CD4-positive, alpha-beta T cell (primary cell): Measurements from ENCODE around the gene KIAA1217. TPM values are rescaled to one million over a fixed set of nuclear protein-coding genes. Genes with fewer than 3 reads are reported as not detected.

Experiments used
- ATAC-seq: fragments of 200-7000 bp; cut with Tn5 transposase; one replicate; pipeline ENCODE4 v1.10.0; 2022; ENCODE audit warnings: mild to moderate bottlenecking; ENCODE audit not compliant: poor library complexity
- CTCF ChIA-PET: fragments of 350-600 bp; sonication (Branson Sonifier 250); formaldehyde crosslinking; loops from one replicate; lab custom pipeline; 2021; ENCODE audit warnings: antibody characterized with exemption, inconsistent platforms; lab: Charles Lee
- POLR2A ChIA-PET: fragments of 350-600 bp; sonication (Branson Sonifier 250); formaldehyde crosslinking; loops from one replicate; lab custom pipeline; 2021; ENCODE audit warnings: antibody characterized with exemption, inconsistent platforms; lab: Charles Lee
- DNase-seq, 14 experiments: peaks; one replicate each; pipeline ENCODE4 v3.0.0-alpha.2; 2013 to 2020; ENCODE audit warnings: mixed read lengths in 2 of 14
- H3K27ac ChIP-seq, 2 donors: one replicate each; pipeline versions ENCODE4 v1.5.1 to v1.7.0; 2013; ENCODE audit warnings: low read length in 2 of 2, low read depth in 1 of 2, mild to moderate bottlenecking in 1 of 2
- H3K27me3 ChIP-seq, 2 experiments: 1 replicate in 1 of 2; 2 replicates in 1 of 2; pipeline versions ENCODE4 v1.6.1 to v1.7.0; 2013; ENCODE audit warnings: low read length in 2 of 2, control low read depth in 1 of 2, mild to moderate bottlenecking in 1 of 2, moderate library complexity in 1 of 2; ENCODE audit not compliant: insufficient read depth in 2 of 2, control insufficient read depth in 1 of 2
- H3K36me3 ChIP-seq: one replicate; pipeline ENCODE4 v1.6.1; 2013; ENCODE audit warnings: low read length, control low read depth; ENCODE audit not compliant: insufficient read depth
- H3K4me1 ChIP-seq: one replicate; pipeline ENCODE4 v1.6.1; 2013; ENCODE audit warnings: low read length, control low read depth; ENCODE audit not compliant: insufficient read depth
- H3K4me3 ChIP-seq: one replicate; pipeline ENCODE4 v1.5.1; 2013; ENCODE audit warnings: mild to moderate bottlenecking, low read length, moderate library complexity
- H3K9me3 ChIP-seq, 2 experiments: 1 replicate in 1 of 2; 2 replicates in 1 of 2; pipeline versions ENCODE4 v1.6.1 to v1.7.0; 2013; ENCODE audit warnings: low read length in 2 of 2, mild to moderate bottlenecking in 2 of 2, control low read depth in 1 of 2, moderate library complexity in 1 of 2; ENCODE audit not compliant: control insufficient read depth in 1 of 2, insufficient read depth in 1 of 2
- H3K27ac Mint-ChIP-seq: one replicate; pipeline ENCODE4 v1.8.0; 2020; ENCODE audit warnings: mixed read lengths
- H3K27me3 Mint-ChIP-seq: one replicate; pipeline ENCODE4 v1.8.0; 2021; ENCODE audit warnings: mixed read lengths
- H3K36me3 Mint-ChIP-seq: one replicate; pipeline ENCODE4 v1.8.0; 2021; ENCODE audit warnings: low read depth, mixed read lengths
- H3K4me1 Mint-ChIP-seq: one replicate; pipeline ENCODE4 v1.8.0; 2021; ENCODE audit warnings: low read depth, mixed read lengths
- H3K4me3 Mint-ChIP-seq: one replicate; pipeline ENCODE4 v1.8.0; 2020; ENCODE audit warnings: mild to moderate bottlenecking, mixed read lengths
- H3K9me3 Mint-ChIP-seq: one replicate; pipeline ENCODE4 v1.8.0; 2020; ENCODE audit warnings: mixed read lengths
- intact Hi-C, 2 experiments: fragments of 100-400 bp; cut with DNase I in 1 of 2; cut with micrococcal nuclease in 1 of 2; formaldehyde crosslinking; loops; one replicate each; pipeline versions ENCODE4 v1.15.1 to v1.9.0; 2023 to 2025; cut with DNase I, micrococcal nuclease
- total RNA-seq, 174 experiments: library from RNA in 2 of 174; stranded (reverse) in 2 of 174; gene quantifications; one replicate each; pipeline ENCODE4 v1.2.3 and lab custom pipeline; 2021 to 2026
- TF ChIP-seq, protein P1 (sequence below): fragments of 200-600 bp; IDR thresholded peaks from one replicate; pipeline ENCODE4 v1.8.0; 2022; ENCODE audit warnings: antibody characterized with exemption, mild to moderate bottlenecking

Gene KIAA1217
- total RNA-seq, 2 experiments from 2014 or later, result not detected

DNA sequence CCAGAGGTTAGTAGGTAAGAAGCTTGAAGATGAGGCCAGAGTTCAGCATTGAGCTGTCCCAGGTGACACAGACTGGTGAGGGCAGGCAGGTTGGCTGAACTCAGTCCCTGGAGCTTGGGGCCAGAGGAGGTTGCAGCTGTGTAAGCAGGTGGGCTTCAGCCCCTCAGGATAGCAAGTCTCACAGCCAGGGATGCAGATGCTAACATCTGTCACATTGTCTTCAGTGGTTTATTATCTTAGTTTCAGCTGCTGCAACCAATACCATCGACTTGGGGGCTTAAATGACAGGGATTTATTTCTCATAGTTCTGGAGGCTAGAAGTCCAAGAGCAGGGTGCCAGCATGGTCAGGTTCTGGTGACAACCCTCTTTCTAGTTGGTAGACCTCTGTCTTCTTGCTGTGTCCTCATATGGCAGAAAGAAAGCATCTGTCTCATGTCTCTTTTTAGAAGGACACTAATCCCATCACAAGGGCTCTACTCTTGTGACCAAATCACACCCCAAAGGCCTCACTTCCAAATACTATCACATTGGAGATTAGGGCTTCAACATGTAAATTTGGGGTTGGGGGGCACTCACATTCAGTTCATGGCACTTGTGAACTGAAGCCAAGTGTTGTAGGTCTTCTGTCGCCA is 146.2 kb downstream of the KIAA1217 start:
- H3K4me3 Mint-ChIP-seq, result no peak overlapping the region
- TF ChIP-seq, protein P1, sequence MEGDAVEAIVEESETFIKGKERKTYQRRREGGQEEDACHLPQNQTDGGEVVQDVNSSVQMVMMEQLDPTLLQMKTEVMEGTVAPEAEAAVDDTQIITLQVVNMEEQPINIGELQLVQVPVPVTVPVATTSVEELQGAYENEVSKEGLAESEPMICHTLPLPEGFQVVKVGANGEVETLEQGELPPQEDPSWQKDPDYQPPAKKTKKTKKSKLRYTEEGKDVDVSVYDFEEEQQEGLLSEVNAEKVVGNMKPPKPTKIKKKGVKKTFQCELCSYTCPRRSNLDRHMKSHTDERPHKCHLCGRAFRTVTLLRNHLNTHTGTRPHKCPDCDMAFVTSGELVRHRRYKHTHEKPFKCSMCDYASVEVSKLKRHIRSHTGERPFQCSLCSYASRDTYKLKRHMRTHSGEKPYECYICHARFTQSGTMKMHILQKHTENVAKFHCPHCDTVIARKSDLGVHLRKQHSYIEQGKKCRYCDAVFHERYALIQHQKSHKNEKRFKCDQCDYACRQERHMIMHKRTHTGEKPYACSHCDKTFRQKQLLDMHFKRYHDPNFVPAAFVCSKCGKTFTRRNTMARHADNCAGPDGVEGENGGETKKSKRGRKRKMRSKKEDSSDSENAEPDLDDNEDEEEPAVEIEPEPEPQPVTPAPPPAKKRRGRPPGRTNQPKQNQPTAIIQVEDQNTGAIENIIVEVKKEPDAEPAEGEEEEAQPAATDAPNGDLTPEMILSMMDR, result no peak
- intact Hi-C loops, result no loop called here
- H3K27me3 Mint-ChIP-seq, result no peaks in the 10 kb centered on the region
- no peaks in the 10 kb centered on the region for H3K36me3 ChIP-seq
- H3K9me3 Mint-ChIP-seq, result no peaks in the 10 kb centered on the region
- no peak overlapping the region for H3K27ac Mint-ChIP-seq
- no peaks in the 10 kb centered on the region for H3K4me1 Mint-ChIP-seq
- CTCF ChIA-PET, result no interaction called here
- no peaks in the 10 kb centered on the region for H3K36me3 Mint-ChIP-seq
- no peaks in the 10 kb centered on the region for H3K9me3 ChIP-seq
- H3K27me3 ChIP-seq, result no peaks in the 10 kb centered on the region
- H3K4me1 ChIP-seq, result no peaks in the 10 kb centered on the region
- DNase-seq (no peak), ATAC-seq (no peak)
- H3K4me3 ChIP-seq, result no peak overlapping the region
- no peak overlapping the region for H3K27ac ChIP-seq
- POLR2A ChIA-PET, result no interaction called here

DNA sequence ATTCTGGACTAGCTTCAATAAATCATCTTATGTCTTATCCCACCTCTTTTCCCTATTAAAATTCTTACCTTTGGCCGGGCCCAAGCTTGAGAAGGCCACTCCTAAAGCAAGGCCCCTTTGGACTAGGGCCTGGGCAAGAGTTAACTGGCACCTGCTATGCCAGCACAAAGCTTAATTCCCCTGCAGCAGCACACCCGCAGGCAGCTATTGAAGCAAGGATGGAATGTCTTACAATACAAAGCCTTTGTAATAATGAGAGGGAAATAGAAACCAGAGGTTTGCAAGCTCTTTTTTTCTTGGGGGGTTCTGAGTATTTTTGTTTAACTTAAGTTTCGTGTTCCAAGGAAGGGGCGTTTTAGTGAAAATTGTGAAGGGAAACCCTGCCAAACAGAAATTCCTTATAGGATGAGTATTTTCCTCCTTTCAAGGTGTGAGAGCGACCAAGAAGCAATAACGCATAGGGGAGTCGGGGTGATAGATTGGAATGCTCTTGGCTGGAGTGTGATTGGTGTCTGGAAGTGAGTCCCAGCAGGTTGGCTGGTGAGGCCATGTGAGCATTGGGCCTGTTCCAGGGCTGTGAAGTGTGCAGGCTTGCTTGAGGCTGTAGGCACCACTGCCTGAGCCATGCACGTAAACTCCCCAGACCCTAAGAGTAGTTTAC is 148.5 kb downstream of the KIAA1217 start:
- Mint-ChIP-seq H3K27ac (no peak overlapping the region), H3K27me3 (no peaks in the 10 kb centered on the region), H3K4me3 (no peak overlapping the region), H3K9me3 (no peaks in the 10 kb centered on the region), H3K4me1 (no peaks in the 10 kb centered on the region), H3K36me3 (no peaks in the 10 kb centered on the region)
- TF ChIP-seq, protein P1, result no peak
- Histone ChIP-seq H3K4me1 (no peaks in the 10 kb centered on the region), H3K36me3 (no peaks in the 10 kb centered on the region), H3K27me3 (no peaks in the 10 kb centered on the region), H3K9me3 (no peaks in the 10 kb centered on the region), H3K4me3 (no peak overlapping the region), H3K27ac (no peak overlapping the region)
- ATAC-seq (no peak), DNase-seq (no peak)
- POLR2A ChIA-PET, result no interaction called here
- intact Hi-C loops, result no loop called here
- CTCF ChIA-PET, result no interaction called here

DNA sequence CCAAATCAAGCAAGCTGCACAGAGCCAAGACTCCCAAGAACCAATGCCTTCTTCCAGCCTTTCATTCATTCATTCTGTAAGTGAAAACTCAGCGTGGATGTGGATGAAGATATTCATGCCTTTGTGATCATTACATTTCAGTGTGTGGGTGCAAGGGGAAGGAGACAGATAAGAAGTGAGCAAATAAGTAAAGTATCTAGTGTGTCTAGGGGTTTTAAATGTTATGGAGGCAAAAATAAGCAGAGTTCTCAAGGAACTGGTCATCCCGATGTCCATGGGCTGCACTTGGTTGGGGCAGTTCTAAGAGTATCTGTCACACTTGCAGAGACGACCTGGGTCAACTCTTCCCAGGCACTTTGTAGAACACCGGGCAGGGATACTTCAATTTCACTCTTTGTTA is 149.1 kb downstream of the KIAA1217 start:
- no peak overlapping the region for H3K27ac Mint-ChIP-seq
- no peaks in the 10 kb centered on the region for H3K36me3 ChIP-seq
- no peaks in the 10 kb centered on the region for H3K27me3 Mint-ChIP-seq
- no peaks in the 10 kb centered on the region for H3K9me3 Mint-ChIP-seq
- CTCF ChIA-PET, result no interaction called here
- H3K4me1 ChIP-seq, result no peaks in the 10 kb centered on the region
- no peak overlapping the region for H3K4me3 Mint-ChIP-seq
- H3K4me3 ChIP-seq, result no peak overlapping the region
- no peaks in the 10 kb centered on the region for H3K4me1 Mint-ChIP-seq
- no peaks in the 10 kb centered on the region for H3K9me3 ChIP-seq
- ATAC-seq (no peak), DNase-seq (no peak)
- POLR2A ChIA-PET, result no interaction called here
- TF ChIP-seq, protein P1, result no peak
- intact Hi-C loops, result no loop called here
- no peaks in the 10 kb centered on the region for H3K36me3 Mint-ChIP-seq
- H3K27me3 ChIP-seq, result no peaks in the 10 kb centered on the region
- H3K27ac ChIP-seq, result no peak overlapping the region
